ENCODE measurements around the gene CYTH4.

Gene CYTH4

GRCh38 chr22:37262346-37262745 lies 20.0 kb upstream of the CYTH4 start:
- no peaks in the 10 kb centered on the region for H3K36me3 ChIP-seq (ENCODE audit: control insufficient read depth in 2 of 2, insufficient read depth in 2 of 2, low read length in 2 of 2)
- H3K4me1 ChIP-seq (ENCODE audit: control insufficient read depth, insufficient read depth, low read length): no peaks in the 10 kb centered on the region
- peaks cover 29 to 36% of the 10 kb centered on the region in 2 donors for H3K27me3 ChIP-seq (ENCODE audit: control insufficient read depth in 1 of 2, insufficient read depth in 2 of 2, low read length in 2 of 2)
- no peak overlapping the region for H3K9ac ChIP-seq (ENCODE audit: low read length in 2 of 2)
- no peak overlapping the region for H3K27ac ChIP-seq (ENCODE audit: low read length)
- no peak overlapping the region for H3K4me3 ChIP-seq (ENCODE audit: low read length in 2 of 2)
- peaks cover 5 to 15% of the 10 kb centered on the region in 2 donors for H3K9me3 ChIP-seq (ENCODE audit: control insufficient read depth in 2 of 2, low read length in 2 of 2)

- no peak overlapping the region for H3K4me3 ChIP-seq (ENCODE audit: low read length in 2 of 2)
- H3K36me3 ChIP-seq (ENCODE audit: control insufficient read depth in 2 of 2, insufficient read depth in 2 of 2, low read length in 2 of 2): no peaks in the 10 kb centered on the region
- H3K9me3 ChIP-seq (ENCODE audit: control insufficient read depth in 2 of 2, low read length in 2 of 2): peaks cover 5 to 15% of the 10 kb centered on the region in 2 donors
- no peak overlapping the region for H3K27ac ChIP-seq (ENCODE audit: low read length)
- H3K4me1 ChIP-seq (ENCODE audit: control insufficient read depth, insufficient read depth, low read length): no peaks in the 10 kb centered on the region
- H3K9ac ChIP-seq (ENCODE audit: low read length in 2 of 2): no peak overlapping the region
- H3K27me3 ChIP-seq (ENCODE audit: control insufficient read depth in 1 of 2, insufficient read depth in 2 of 2, low read length in 2 of 2): peaks cover 22 to 27% of the 10 kb centered on the region in 2 donors
These were observed 18.1 kb upstream of the CYTH4 start for GRCh38 chr22:37263966-37264887.

GRCh38 chr22:37266581-37267134 lies 15.7 kb upstream of the CYTH4 start:
- H3K36me3 ChIP-seq (ENCODE audit: control insufficient read depth in 2 of 2, insufficient read depth in 2 of 2, low read length in 2 of 2): no peaks in the 10 kb centered on the region
- H3K9ac ChIP-seq (ENCODE audit: low read length in 2 of 2): no peak overlapping the region
- H3K27me3 ChIP-seq (ENCODE audit: control insufficient read depth in 1 of 2, insufficient read depth in 2 of 2, low read length in 2 of 2): peaks cover 10 to 17% of the 10 kb centered on the region in 2 donors
- H3K4me1 ChIP-seq (ENCODE audit: control insufficient read depth, insufficient read depth, low read length): no peaks in the 10 kb centered on the region
- peak overlapping the region in 1 of 2 donors; percentile 8 for H3K4me3 ChIP-seq (ENCODE audit: low read length in 2 of 2)
- H3K9me3 ChIP-seq (ENCODE audit: control insufficient read depth in 2 of 2, low read length in 2 of 2): peaks cover 5 to 15% of the 10 kb centered on the region in 2 donors
- H3K27ac ChIP-seq (ENCODE audit: low read length): no peak overlapping the region

DNA sequence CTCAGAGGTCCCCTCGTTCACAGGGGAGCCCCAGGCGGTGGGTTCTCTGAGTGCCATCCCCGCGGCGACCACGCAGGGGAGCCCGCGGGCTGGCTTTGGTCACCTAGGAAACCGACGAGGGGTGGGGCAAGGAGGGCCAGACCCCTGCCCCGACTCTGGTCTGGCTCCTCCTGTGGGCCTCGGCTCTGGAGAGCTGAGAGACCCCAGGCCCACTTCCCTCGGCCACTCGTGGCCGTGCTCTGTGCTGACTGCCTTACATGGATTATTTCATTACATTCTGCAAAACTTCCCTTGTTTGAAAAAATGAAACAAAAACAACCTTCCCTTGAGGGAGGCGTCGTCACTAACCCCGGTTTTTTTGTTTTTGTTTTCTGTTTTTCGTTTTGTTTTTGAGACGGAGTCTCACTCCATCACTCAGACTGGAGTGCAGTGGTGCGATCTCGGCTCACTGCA lies 15.1 kb upstream of the CYTH4 start:
- Histone ChIP-seq H3K4me3 (ENCODE audit: low read length in 2 of 2) (peak overlapping the region; percentile 8 to 35), H3K27ac (ENCODE audit: low read length) (no peak overlapping the region), H3K9ac (ENCODE audit: low read length in 2 of 2) (no peak overlapping the region), H3K27me3 (ENCODE audit: control insufficient read depth in 1 of 2, insufficient read depth in 2 of 2, low read length in 2 of 2) (peaks cover 10 to 17% of the 10 kb centered on the region in 2 donors), H3K4me1 (ENCODE audit: control insufficient read depth, insufficient read depth, low read length) (no peaks in the 10 kb centered on the region), H3K9me3 (ENCODE audit: control insufficient read depth in 2 of 2, low read length in 2 of 2) (peaks cover 5 to 15% of the 10 kb centered on the region in 2 donors), H3K36me3 (ENCODE audit: control insufficient read depth in 2 of 2, insufficient read depth in 2 of 2, low read length in 2 of 2) (no peaks in the 10 kb centered on the region)

DNA sequence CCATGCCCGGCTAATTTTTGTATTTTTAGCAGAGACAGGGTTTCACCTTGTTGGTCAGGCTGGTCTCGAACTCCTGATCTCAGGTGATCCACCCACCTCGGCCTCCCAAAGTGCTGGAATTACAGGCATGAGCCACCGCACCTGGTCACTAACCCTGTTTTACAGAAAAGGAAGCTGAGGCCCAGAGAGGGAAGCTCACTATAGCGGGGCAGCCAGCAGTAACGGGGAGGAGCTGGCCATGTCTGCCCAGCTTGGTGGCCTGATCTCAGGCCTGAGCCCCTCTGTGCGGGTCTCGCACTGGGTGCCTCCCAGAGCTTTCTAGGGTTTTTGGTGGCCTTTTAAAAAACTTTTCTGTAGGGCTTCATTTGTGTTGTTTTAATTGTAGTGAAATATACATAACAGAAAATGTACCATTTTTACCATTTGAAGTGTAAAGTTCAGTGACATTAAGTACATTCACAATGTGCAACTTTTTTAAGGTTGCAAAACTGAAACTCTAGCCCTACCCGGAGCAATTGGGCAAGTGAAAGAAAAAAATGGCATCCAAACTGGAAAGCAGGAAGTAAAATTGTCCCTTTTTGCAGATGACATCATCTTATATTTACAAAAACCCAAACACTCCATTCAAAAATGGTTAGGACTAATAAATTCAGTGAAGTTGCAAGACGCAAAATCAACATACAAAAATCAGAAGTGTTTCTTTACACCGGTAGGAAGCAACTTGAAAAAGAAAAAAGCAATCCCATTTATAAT lies 14.5 kb upstream of the CYTH4 start:
- no peaks in the 10 kb centered on the region for H3K4me1 ChIP-seq (ENCODE audit: control insufficient read depth, insufficient read depth, low read length)
- peaks cover 7 to 15% of the 10 kb centered on the region in 2 donors for H3K27me3 ChIP-seq (ENCODE audit: control insufficient read depth in 1 of 2, insufficient read depth in 2 of 2, low read length in 2 of 2)
- no peaks in the 10 kb centered on the region for H3K36me3 ChIP-seq (ENCODE audit: control insufficient read depth in 2 of 2, insufficient read depth in 2 of 2, low read length in 2 of 2)
- peaks cover 5 to 15% of the 10 kb centered on the region in 2 donors for H3K9me3 ChIP-seq (ENCODE audit: control insufficient read depth in 2 of 2, low read length in 2 of 2)
- H3K4me3 ChIP-seq (ENCODE audit: low read length in 2 of 2): no peak overlapping the region
- no peak overlapping the region for H3K9ac ChIP-seq (ENCODE audit: low read length in 2 of 2)
- H3K27ac ChIP-seq (ENCODE audit: low read length): no peak overlapping the region

DNA sequence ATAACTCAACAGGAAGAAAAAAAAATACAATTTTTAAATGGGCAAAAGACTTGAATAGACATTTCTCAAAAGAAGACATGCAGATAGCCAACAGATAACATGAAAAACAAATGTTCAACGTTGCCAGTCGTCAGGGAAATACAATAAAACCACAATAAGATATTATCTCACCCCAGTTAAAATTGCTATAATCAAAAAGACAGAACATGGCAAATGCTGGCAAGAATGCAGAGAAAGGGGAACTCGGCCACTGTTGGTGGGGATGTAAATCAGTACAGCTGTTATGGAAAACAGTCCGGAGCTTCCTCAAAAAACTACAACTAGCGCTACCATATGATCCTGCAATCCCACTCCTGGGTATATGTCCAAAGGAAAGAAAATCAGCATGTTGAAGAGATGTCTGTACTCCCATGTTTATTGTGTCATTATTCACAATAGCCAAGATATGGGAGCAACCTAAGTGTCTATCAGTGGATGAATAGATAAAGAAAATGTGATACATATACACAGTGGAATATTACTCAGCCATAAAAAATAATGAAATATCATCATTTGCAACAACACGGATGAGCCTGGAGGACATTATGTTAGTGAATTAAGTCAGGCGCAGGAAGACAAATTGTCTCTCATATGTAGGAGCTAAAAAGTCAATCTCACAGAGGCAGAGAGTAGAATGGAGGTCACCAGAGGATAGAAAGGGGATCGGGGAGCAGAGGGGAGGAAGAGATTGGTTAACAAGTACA lies 12.2 kb upstream of the CYTH4 start:
- no peaks in the 10 kb centered on the region for H3K4me1 ChIP-seq (ENCODE audit: control insufficient read depth, insufficient read depth, low read length)
- H3K4me3 ChIP-seq (ENCODE audit: low read length in 2 of 2): no peak overlapping the region
- no peak overlapping the region for H3K9ac ChIP-seq (ENCODE audit: low read length in 2 of 2)
- H3K27ac ChIP-seq (ENCODE audit: low read length): no peak overlapping the region
- H3K9me3 ChIP-seq (ENCODE audit: control insufficient read depth in 2 of 2, low read length in 2 of 2): no peaks in the 10 kb centered on the region
- peaks cover 13 to 19% of the 10 kb centered on the region in 2 donors for H3K27me3 ChIP-seq (ENCODE audit: control insufficient read depth in 1 of 2, insufficient read depth in 2 of 2, low read length in 2 of 2)
- no peaks in the 10 kb centered on the region for H3K36me3 ChIP-seq (ENCODE audit: control insufficient read depth in 2 of 2, insufficient read depth in 2 of 2, low read length in 2 of 2)

GRCh38 chr22:37270928-37271650 lies 11.2 kb upstream of the CYTH4 start:
- H3K9ac ChIP-seq (ENCODE audit: low read length in 2 of 2): no peak overlapping the region
- no peaks in the 10 kb centered on the region for H3K36me3 ChIP-seq (ENCODE audit: control insufficient read depth in 2 of 2, insufficient read depth in 2 of 2, low read length in 2 of 2)
- no peak overlapping the region for H3K27ac ChIP-seq (ENCODE audit: low read length)
- H3K4me3 ChIP-seq (ENCODE audit: low read length in 2 of 2): no peak overlapping the region
- H3K27me3 ChIP-seq (ENCODE audit: control insufficient read depth in 1 of 2, insufficient read depth in 2 of 2, low read length in 2 of 2): peaks cover 13 to 15% of the 10 kb centered on the region in 2 donors
- H3K9me3 ChIP-seq (ENCODE audit: control insufficient read depth in 2 of 2, low read length in 2 of 2): no peaks in the 10 kb centered on the region
- no peaks in the 10 kb centered on the region for H3K4me1 ChIP-seq (ENCODE audit: control insufficient read depth, insufficient read depth, low read length)

DNA sequence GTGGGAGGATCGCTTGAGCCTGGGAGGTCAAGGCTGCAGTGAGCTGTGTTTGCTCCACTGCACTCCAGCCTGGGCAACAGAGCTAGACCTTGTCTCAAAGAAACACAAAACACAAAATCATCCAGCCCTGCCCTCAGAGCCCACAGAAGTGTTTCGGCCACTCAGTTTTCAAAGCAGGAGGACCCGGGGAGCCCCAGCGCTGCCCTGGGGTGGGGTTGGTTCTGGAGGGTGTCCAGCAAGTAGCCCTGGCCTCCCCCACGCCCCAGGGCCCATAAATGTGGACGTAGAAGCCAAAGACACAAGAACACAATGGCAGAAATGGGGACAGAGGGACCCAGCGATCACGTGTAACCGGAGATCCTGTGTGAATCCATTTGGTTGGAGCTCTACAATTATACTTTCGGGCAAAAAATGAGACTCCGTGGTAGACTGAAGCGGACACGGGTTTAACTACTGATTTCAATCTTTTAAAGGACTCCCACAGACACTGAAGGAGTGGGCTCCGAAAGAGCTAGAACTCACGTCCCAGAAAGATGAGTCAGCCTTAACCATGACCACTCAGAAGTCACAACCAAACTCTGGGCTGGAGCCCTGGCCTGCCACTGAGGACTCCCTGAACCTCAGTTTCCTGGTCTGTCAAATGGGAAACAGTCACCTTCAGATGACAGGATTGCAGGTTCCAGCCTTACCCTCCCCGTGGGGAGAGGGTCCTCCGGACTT lies 9.0 kb upstream of the CYTH4 start:
- Histone ChIP-seq H3K36me3 (ENCODE audit: control insufficient read depth in 2 of 2, insufficient read depth in 2 of 2, low read length in 2 of 2) (no peaks in the 10 kb centered on the region), H3K4me1 (ENCODE audit: control insufficient read depth, insufficient read depth, low read length) (peaks cover 2% of the 10 kb centered on the region), H3K27me3 (ENCODE audit: control insufficient read depth in 1 of 2, insufficient read depth in 2 of 2, low read length in 2 of 2) (peaks cover 5 to 15% of the 10 kb centered on the region in 2 donors), H3K27ac (ENCODE audit: low read length) (no peak overlapping the region), H3K9me3 (ENCODE audit: control insufficient read depth in 2 of 2, low read length in 2 of 2) (no peaks in the 10 kb centered on the region), H3K4me3 (ENCODE audit: low read length in 2 of 2) (no peak overlapping the region), H3K9ac (ENCODE audit: low read length in 2 of 2) (no peak overlapping the region)

DNA sequence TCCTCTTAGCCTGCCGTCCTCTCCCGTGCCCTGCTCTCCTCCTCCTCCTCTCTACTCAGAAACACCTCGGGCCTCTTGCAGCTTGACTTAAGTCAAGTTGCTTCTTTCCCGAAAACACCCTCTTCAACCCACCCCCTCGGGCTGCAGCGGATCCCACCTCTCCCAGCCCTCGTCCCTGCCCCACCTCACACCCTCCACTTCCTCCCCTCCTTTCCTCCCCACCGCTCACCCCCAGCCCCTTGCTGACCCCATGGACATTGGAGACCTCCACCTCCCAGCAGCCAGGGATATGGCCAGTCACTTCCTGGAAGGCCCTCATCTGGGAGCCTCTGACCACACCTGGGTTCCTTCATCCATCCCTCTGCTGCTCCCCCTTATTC lies 8.5 kb upstream of the CYTH4 start:
- H3K4me1 ChIP-seq (ENCODE audit: control insufficient read depth, insufficient read depth, low read length): peaks cover 2% of the 10 kb centered on the region
- H3K9ac ChIP-seq (ENCODE audit: low read length in 2 of 2): no peak overlapping the region
- peaks cover 6 to 20% of the 10 kb centered on the region in 2 donors for H3K27me3 ChIP-seq (ENCODE audit: control insufficient read depth in 1 of 2, insufficient read depth in 2 of 2, low read length in 2 of 2)
- H3K36me3 ChIP-seq (ENCODE audit: control insufficient read depth in 2 of 2, insufficient read depth in 2 of 2, low read length in 2 of 2): no peaks in the 10 kb centered on the region
- H3K4me3 ChIP-seq (ENCODE audit: low read length in 2 of 2): no peak overlapping the region
- H3K27ac ChIP-seq (ENCODE audit: low read length): no peak overlapping the region
- no peaks in the 10 kb centered on the region for H3K9me3 ChIP-seq (ENCODE audit: control insufficient read depth in 2 of 2, low read length in 2 of 2)

Data from stomach smooth muscle (tissue), 2 donors.